GM23248 (cell line): ENCODE measurements around the gene DHRS12.

Experiments used
- EZH2 ChIP-seq: fragments of 200-600 bp; sonication (generic); IDR thresholded peaks from 2 replicates; pipeline ENCODE4 v1.6.1; 2018; ENCODE audit warnings: antibody characterized with exemption, mild to moderate bottlenecking; ENCODE audit not compliant: insufficient read depth, poor library complexity, severe bottlenecking
- EZH2phosphoT487 ChIP-seq: fragments of 200-600 bp; sonication (generic); IDR thresholded peaks from 2 replicates; pipeline ENCODE4 v1.6.1; 2018; ENCODE audit warnings: antibody characterized with exemption, moderate library complexity, mild to moderate bottlenecking, low read depth; ENCODE audit not compliant: insufficient read depth

- TF ChIP-seq EZH2phosphoT487 (no peak), EZH2 (no peak)
These were observed 80.4 kb downstream of the DHRS12 start for GRCh38 chr13:51723529-51723928.
